ENCODE results near the gene SPAAR. TPM values are rescaled to one million over a fixed set of nuclear protein-coding genes. Genes with fewer than 3 reads are reported as not detected.
A peak's percentile ranks its signal among the peaks of the same experiment; 100 is the strongest.

Gene SPAAR
- total and polyA plus RNA-seq, 9 of the 15 experiments (the other 6 are each of a cell fraction or from before 2014, with no cell fraction given), result not detected

DNA sequence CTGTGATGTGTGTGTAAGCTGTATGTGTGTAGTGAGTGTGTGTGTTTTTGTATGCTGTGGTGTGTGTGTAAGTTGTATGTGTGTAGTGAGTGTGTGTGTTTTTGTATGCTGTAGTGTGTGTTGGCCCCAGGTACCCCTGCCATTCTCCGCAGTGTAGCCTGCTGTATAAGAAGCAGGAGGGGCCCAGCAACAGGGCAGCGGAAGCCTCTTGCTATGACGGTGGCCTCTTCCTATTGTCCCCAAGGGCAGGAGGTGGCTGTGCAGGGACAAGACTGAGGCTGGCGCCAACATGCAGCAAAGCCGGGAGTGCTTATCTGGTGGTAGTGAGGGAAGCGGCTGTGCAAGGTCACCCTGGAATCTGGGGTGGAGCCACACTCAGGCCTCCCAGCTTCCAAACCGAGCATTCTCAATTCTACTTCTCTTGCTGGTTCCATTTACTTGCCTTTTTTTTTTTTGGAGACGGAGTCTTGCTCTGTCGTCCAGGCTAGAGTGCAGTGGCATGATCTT lies 5.1 kb downstream of the SPAAR start (continued):
- TF ChIP-seq NBN (IDR thresholded peaks at IDR 0.05; ENCODE audit: low read depth) (peak; percentile 80), DMBX1 (CRISPR knock-in tag; IDR thresholded peaks at IDR 0.05; ENCODE audit: borderline replicate concordance) (peak; percentile 51; the same call in 1 of the 2 replicates), BRCA1 (IDR thresholded peaks at IDR 0.05) (no peak), BRCA1 (CRISPR knock-in tag; IDR thresholded peaks at IDR 0.05) (no peak), RAD21 (CRISPR knock-in tag; conservative IDR thresholded peaks at IDR 0.05 in 1 of 2, IDR thresholded peaks at IDR 0.05 in 1 of 2) (peak in 1 of 2 experiments; percentile 43; a peak in 2 of 4 replicates), UBTF (IDR thresholded peaks at IDR 0.05; ENCODE audit: borderline replicate concordance in 1 of 2, low read depth in 2 of 2, low read length in 2 of 2) (0 out of 4 replicates have a peak, but pooled peaks of 1 of the 2 experiments have one; percentile 60), CTCF (IDR thresholded peaks at IDR 0.05 in 2 of 3, conservative IDR thresholded peaks at IDR 0.05 in 1 of 3; ENCODE audit: insufficient read depth in 2 of 3, low read depth in 1 of 3, low read length in 3 of 3) (peak in 2 of 3 experiments; percentile 26 to 27; a peak in 4 of 6 replicates), ETV1 (tag; conservative IDR thresholded peaks at IDR 0.05; ENCODE audit: low read depth) (peak; percentile 85), ZNF764 (CRISPR knock-in tag; IDR thresholded peaks at IDR 0.05; ENCODE audit: low read depth) (no peak), RNF2 (IDR thresholded peaks at IDR 0.05) (peak; percentile 71; the same call in 1 of the 2 replicates), NR2C2 (CRISPR knock-in tag; IDR thresholded peaks at IDR 0.05) (no peak), NR2C2 (tag; IDR thresholded peaks at IDR 0.05) (peak; percentile 54), ZFP36 (IDR thresholded peaks at IDR 0.05; ENCODE audit: low read depth, low read length, partially characterized antibody) (peak; percentile 28), HCFC1 (IDR thresholded peaks at IDR 0.05; ENCODE audit: low read depth, low read length) (0 out of 2 replicates have a peak, but pooled peaks have one; percentile 26), CXXC5 (CRISPR knock-in tag; IDR thresholded peaks at IDR 0.05) (peak; percentile 70), SRSF7 (optimal IDR thresholded peaks at IDR 0.05; ENCODE audit: low read depth, low read length) (no peak), ZNF717 (CRISPR knock-in tag; IDR thresholded peaks at IDR 0.05) (no peak), GATAD2A (IDR thresholded peaks at IDR 0.05) (peak; percentile 66; the same call in 1 of the 2 replicates), ESRRA (IDR thresholded peaks at IDR 0.05; ENCODE audit: borderline replicate concordance, low read depth) (peak; percentile 99), RBFOX2 (IDR thresholded peaks at IDR 0.05; ENCODE audit: low read depth, low read length) (peak; percentile 61), SMAD4 (CRISPR knock-in tag; conservative IDR thresholded peaks at IDR 0.05) (peak; percentile 79), KAT2B (IDR thresholded peaks at IDR 0.05; ENCODE audit: low read depth, low read length) (no peak), CREM (IDR thresholded peaks at IDR 0.05; ENCODE audit: low read depth) (peak; percentile 68)
- TF ChIP-seq, protein P1, sequence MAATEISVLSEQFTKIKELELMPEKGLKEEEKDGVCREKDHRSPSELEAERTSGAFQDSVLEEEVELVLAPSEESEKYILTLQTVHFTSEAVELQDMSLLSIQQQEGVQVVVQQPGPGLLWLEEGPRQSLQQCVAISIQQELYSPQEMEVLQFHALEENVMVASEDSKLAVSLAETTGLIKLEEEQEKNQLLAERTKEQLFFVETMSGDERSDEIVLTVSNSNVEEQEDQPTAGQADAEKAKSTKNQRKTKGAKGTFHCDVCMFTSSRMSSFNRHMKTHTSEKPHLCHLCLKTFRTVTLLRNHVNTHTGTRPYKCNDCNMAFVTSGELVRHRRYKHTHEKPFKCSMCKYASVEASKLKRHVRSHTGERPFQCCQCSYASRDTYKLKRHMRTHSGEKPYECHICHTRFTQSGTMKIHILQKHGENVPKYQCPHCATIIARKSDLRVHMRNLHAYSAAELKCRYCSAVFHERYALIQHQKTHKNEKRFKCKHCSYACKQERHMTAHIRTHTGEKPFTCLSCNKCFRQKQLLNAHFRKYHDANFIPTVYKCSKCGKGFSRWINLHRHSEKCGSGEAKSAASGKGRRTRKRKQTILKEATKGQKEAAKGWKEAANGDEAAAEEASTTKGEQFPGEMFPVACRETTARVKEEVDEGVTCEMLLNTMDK (IDR thresholded peaks at IDR 0.05; ENCODE audit: borderline replicate concordance, insufficient read depth, low read depth, low read length, poor library complexity, severe bottlenecking), result no peak

All from K562 (cell line).